ENCODE results near the gene SLC25A25.
"Not testable (repeated sequence)": the region's sequence is repeated elsewhere in the genome, so short reads cannot be mapped to it uniquely, and the experiment has no call there.

SLC25A25 gene

DNA sequence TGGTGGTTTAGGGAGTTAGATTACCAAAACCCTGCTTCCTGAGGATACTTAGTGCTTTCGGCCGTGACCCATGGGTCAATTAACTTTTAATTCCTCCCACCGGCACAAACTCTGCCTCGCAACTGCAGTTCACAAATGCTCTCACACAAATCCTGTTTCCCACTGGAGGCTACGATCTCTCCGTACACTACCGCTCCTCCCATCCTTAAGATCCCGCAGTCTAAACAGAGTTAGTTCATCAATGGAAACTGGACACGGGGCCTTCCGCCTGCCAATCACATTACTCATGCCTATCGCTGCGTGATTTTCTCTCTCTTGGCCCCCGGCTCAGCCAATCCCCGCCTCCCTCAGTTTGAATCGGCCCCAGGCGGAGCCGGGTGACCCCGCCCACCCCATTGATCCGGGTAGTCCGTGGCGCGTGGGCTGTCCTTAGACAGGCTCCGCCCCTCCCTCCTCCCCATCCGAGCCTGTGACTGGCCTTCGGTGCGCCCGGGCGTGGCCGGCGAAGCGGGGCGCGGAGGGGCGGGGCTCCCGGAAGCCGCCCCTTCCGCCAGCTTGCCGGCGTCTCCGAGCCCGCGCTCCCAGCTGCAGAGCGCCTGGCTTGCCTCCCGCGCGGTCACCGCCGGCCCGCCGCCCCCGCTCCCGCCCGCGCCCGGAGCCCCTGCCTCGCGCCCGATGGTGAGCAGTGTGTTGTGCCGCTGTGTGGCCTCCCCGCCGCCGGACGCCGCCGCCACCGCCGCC is at the start of gene SLC25A25:
SLC25A25 (plus strand) TSS at position 588 of the 741 bp plus-strand sequence; CDS start at position 676, 88 bp downstream.
- peak; percentile 100 for DNase-seq (ENCODE audit: low read depth in 3 of 3)

DNA sequence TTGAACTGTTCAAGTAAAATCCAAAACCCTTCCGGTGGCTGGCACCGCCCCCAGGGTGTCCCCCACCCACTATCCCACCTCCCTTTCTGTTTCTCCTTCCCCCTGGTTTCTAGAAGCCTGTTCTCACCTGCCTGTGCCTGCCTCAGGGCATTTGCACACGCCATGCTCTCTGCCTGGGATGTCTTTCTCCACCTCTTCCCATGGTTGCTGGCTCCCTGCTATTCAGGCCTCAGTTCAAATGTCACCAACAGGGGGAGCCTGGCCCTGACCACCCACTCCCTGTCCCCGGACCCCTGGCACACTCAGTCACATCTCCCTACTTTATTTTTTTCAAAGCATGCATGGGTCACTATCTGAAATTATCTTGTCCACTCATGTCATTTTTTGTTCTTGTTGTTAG is 47.3 kb upstream of the SLC25A25 start:
- no peak for DNase-seq (ENCODE audit: low read depth in 3 of 3)

DNA sequence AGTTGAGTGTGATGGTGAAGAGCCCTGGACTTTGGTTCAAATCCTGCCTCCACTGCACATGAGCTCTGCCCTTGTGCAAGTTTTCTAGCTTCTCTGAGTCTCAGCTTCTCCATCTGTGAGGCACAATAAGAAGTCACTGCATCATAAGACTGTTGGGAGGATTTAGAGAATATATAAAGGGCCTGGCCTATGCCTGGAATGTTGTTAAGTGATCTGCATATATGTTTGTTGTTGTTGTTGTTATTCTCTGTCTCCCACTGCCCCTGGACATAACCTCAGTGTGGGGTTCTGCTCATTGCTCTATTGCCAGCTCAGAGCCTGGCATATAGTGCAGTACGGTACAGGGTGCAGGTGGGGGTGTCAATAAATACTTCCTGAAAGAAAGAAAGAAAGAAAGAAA is 46.9 kb upstream of the SLC25A25 start:
- DNase-seq (ENCODE audit: low read depth in 3 of 3) = no peak

DNA sequence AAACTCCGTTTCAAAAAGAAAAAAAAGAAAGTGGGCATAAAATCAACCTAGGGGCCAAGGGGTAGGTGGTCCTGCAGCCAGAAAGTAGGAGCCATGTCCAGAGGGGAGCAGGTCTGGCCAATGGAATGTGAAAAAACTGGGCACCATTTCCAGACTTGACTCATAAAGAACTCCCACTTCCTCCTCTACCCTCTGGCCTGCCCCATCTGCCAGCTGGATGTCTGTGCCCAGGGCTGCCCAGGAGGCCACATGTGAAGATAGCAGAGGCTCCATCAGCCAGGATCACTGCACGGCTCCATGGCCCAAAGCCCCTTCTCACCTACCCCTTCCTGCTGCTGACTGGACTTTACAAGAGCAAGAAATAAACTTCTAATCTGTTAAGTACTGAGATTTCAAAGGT is 45.1 kb upstream of the SLC25A25 start:
- no peak for DNase-seq (ENCODE audit: low read depth in 3 of 3)

DNA sequence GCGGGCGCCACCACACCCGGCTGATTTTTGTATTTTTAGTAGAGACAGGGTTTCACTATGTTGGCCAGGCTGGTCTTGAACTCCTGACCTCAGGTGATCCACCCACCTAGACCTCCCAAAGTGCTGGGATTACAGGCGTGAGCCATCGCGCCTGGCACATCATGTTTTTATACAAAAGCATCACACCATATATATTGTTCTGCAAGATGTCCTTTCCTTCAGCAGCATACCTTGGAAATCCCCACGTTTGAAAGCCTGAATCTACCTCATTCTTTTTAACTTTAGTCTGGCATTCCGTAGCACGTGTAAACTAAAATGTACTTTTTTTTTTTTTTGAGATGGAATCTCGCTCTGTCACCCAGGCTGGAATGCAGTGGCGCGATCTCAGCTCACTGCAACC is 44.4 kb upstream of the SLC25A25 start:
- not testable (repeated sequence) for DNase-seq (ENCODE audit: low read depth in 3 of 3)

DNA sequence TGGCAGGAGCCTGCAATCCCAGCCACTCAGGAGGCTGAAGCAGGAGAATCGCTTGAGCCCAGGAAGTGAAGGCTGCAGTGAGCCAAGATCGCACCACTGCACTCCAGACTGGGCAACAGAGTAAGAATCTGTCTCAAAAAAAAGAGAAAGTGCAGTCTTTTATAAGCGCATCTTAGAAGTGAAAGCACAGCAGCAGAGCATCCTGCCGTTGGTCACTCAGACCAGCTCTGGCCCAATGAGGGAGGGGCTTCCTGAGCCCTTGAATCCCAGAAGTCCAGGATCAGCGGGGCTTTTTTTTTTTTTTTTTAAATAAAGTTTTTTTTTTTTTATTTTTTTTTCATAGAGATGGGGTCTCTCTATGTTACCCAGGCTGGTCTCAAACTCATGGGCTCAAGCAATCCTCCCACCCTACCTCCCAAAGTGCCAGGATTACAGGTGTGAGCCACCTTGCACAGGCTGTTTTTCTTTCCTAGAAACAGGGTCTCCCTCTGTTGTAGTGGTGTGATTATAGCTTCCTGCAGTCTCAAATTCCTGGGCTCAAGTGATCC is 43.2 kb upstream of the SLC25A25 start:
- DNase-seq (ENCODE audit: low read depth in 3 of 3) = no peak

DNA sequence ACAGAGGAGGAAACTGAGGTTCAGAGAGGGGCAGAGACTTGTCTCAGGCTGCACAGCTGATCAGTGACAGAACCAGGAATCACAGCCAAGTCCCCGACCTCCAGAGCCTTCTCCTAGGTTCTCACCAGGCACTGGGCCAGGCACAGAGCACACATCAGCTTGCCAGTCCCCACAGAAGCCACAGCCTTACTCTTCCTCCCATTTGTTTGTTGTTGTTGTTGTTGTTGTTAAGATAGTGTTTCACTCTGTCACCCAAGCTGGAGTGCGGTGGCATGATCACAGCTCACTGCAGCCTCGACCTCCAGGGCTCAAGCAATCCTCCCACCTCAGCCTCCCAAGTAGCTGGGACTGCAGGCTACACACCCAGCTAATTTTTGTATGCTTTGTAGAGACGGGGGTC is 42.3 kb upstream of the SLC25A25 start:
- DNase-seq (ENCODE audit: low read depth in 3 of 3) = no peak

DNA sequence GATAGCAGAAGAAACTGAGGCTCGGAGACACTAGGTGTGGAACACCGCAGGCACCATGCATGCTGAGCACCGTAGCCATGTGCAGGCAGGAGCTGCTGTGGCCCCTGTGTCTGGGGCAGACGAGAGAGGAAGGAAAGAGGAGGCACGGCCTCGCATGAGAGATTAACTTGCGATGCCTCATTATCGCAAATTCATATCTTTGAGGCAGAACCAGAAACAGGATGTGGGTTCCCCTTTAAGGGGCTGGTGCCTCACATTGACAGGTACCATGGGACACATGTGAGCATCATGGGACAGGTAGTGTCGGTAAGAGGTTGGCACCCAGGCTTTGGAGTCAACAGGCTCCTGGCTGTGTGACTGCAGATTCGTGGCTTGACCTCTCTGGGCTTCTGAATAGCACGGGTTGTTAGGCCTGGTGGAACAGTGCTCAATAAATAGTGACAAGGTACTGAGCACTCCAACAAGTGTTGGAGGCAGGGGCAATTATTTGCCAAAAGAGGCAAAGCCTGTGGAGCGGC is 41.7 kb upstream of the SLC25A25 start:
- DNase-seq (ENCODE audit: low read depth in 3 of 3) = peak in 2 of 3 experiments; percentile 50 to 70

DNA sequence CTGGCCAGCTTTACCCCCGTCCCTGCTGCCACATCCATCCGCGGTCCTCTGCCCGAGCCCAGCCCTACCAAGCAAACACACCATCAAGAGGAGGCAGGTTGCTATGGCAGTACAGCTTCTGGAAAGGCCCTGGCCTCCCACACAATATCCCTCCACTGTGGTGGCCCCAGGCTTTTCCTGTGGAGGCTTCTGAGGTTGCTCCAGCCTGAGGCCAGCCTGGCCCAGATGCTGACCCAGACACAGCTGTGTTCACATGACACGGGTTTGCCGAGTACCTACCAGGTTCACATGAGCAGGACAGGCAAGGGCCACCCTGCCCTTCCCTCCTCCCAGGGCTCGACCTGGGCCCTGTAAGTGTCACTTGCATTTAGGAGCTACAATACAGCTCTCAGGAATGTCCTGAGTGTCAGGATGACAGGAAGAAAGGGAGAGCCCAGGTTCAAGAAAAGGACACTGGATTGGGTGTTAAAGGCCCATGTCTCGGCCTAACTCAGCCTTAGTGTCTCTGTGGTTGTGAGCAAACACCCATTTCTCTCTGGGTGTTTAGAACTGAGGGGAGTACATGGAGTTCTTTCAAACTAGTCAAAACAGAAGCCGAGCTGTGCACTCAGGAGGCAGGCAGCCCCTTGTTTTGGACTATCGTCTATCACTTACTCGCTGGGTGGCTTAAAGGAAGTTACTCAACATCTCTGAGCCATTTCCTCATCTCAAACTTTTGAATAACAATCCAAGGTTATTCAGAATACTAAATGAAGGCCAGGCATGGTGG is 41.1 kb upstream of the SLC25A25 start:
- no peak for DNase-seq (ENCODE audit: low read depth in 3 of 3)

DNA sequence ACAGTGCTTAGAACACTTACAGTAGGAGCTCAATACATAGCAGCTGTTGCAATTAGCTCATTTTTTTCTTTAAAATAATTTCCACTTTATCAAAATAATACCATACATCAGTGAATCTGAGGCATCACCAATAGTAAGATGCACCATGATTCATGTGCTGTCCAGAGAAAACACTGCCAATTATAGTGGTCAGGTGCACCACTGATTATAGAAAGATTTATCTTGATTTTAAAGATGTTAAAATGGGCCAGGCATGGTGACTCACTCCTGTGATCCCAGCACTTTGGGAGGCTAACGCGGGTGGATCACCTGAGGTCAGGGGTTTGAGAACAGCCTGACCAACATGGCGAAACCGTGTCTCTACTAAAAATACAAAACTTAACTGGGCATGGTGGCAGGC is 40.3 kb upstream of the SLC25A25 start:
- DNase-seq (ENCODE audit: low read depth in 3 of 3) = no peak

DNA sequence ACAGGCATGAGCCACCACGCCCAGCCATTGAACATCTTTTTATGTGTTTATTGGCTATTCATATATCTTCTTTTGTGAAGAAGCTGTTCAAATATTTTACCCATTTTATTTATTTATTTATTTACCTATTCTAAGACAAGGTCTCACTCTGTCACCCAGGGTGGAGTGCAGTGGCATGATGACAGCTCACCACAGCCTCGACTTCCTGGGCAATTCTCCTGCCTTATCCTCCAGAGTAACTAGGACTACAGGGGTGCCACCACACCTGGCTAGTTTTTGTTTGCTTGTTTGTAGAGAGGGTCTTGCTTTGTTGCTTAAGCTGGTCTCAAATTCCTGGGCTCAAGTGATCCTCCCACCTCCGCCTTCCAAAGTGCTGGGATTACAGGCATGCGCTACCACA is 34.4 kb upstream of the SLC25A25 start:
- DNase-seq (ENCODE audit: low read depth in 3 of 3) = no peak

DNA sequence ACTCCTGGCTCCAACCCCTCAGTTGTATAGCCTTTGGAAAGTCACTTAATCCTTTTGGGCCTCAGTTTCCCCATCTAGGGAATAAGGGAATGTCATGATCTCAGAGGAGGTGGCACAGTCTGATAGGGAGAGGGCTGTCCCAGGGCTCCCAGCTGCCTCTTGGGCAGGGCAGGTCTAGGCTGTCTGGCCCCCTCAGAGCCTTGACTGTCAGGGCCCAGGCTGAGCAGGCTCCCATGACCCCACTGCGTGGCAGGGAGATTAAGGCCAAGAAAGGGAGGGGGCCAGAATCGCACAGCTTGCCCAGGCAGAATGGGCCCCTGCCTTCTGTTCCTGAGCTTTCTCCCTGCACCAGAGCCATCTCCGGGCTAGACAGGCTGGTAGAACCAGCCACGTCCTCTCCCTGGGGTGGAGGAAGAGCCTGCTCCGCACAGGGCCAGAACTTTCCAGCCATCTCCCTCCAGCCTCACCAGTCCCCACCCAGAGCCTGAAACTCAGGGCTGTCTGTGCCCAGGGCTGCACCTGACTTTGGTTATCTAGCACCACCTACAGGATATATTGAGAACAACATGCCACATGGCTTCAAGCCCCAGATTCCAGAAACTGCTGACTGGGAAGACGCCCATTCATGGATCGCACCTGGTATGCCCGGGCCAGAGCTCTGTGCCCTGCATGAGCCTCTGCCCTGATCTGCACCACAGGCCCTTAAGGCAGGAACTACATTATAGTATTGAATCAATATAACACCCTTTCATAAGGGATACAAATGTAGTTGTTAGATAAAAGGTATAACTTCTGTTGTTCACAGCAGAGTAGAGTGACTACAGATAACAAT is 33.0 kb upstream of the SLC25A25 start:
- DNase-seq (ENCODE audit: low read depth in 3 of 3) = peak in 1 of 3 experiments; percentile 49

DNA sequence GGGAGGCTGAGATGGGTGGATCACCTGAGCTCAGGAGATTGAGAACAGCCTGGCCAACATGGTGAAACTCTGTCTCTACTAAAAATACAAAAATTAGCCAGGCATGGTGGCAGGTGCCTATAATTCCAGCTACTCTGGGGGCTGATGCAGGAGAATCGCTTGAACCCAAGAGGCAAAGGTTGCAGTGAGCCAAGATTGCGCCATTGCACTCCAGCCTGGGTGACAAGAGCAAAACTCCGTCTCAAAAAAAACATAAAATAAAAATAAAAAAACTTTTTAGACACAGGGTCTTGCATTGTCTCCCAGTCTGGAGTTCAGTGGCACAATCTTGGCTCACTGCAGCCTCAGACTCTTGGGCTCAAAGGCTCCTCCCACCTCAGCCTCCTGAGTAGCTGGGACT is 31.5 kb upstream of the SLC25A25 start:
- DNase-seq (ENCODE audit: low read depth in 3 of 3) = not testable (repeated sequence)

DNA sequence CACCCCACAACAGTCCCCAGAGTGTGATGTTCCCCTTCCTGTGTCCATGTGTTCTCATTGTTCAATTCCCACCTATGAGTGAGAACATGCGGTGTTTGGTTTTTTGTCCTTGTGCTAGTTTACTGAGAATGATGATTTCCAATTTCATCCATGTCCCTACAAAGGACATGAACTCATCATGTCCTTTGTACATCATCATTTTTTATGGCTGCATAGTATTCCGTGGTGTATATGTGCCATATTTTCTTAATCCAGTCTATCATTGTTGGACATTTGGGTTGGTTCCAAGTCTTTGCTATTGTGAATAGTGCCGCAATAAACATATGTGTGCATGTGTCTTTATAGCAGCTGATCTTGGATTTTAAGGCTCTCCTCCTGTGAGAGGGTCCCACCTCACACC is 27.2 kb upstream of the SLC25A25 start:
- DNase-seq (ENCODE audit: low read depth in 3 of 3) = not testable (repeated sequence)

DNA sequence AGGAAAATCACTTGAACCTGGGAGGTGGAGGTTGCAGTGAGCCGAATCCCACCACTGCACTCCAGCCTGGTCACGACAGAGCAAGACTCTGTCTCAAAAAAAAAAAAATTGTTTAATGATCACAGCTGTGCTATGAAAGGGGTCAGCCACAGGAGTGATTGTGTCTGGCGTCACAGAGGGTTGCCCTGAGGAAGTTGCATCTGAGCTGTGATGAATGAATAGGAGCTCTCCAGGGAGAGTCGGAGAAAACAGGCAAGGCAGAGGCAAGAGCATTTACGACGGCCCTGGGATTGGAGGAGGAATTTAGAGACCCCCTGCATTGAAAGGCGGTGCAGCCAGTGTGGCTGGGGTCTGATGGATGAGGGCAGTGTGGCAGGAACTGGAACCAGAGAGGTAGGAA is 26.0 kb upstream of the SLC25A25 start:
- no peak for DNase-seq (ENCODE audit: low read depth in 3 of 3)

DNA sequence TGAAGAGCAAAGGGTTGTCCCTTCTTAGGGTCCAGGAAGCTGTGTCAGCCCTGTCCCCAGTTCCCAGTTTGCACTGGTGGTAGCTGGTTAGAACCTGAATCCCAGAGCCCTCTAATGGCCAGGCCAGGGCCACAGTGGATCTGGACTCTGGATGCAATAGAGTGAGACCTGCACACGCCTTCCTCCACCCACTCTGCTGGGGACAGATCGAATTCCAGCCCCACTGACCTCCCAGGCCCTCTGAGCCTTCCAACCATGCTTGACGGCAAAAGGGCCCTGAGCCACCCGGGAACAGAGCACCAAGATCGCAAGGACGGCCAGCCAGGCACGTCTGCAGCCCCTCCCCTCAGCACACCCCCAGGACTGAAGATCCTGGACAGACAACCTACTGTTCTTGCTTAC is 24.6 kb upstream of the SLC25A25 start:
- no peak for DNase-seq (ENCODE audit: low read depth in 3 of 3)

DNA sequence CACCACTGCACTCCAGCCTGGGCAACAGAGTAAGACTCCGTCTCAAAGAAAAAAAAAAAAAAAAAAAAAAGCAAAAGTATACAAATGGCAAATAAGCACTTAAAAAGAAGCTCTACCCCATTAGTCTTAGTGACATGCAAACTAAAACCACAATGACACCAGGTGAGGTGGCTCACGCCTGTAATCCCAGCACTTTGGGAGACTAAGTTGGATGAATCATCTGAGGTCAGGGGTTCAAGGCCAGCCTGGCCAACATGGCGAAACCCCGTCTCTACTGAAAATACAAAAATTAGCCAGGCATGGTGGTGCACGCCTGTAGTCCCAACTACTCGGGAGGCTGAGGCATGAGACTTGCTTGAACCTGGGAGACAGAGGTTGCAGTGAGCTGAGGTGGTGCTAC is 22.6 kb upstream of the SLC25A25 start:
- not testable (repeated sequence) for DNase-seq (ENCODE audit: low read depth in 3 of 3)

DNA sequence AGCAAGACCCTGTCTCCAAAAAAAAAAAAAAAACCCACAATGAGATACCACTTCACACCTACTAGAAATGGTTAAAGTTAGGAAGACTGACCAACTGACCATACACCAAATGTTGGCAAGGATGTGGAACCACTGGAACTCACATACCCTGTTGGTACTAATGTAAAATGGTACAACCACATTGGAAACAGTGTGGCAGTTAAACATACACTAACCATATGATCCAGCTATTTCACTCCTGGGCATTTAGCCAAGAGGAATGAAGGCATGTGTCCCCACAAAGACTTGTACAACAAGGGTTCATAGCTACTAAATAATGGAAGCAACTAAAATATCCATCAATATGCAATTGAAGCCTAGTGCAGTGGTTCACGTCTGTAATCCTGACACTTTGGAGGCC is 22.2 kb upstream of the SLC25A25 start:
- DNase-seq (ENCODE audit: low read depth in 3 of 3) = no peak

DNA sequence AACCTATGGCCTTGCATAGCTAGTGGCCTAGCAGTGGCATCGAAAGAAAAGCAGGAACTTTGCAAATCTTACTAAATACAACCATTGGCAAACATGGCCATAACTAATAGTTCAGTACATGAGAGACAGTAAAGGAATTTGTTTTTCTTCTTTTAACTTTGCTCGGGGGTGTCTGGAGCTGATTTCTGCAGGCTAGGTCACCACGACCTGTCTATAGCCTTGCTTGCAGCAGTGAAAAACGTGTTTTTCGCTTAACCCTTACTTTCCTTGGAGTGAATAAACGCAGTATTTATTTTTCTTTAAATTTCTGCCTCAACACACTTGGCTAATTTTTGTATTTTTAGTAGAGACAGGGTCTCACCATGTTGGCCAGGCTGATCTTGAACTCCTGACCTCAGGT is 20.8 kb upstream of the SLC25A25 start:
- DNase-seq (ENCODE audit: low read depth in 3 of 3) = no peak

DNA sequence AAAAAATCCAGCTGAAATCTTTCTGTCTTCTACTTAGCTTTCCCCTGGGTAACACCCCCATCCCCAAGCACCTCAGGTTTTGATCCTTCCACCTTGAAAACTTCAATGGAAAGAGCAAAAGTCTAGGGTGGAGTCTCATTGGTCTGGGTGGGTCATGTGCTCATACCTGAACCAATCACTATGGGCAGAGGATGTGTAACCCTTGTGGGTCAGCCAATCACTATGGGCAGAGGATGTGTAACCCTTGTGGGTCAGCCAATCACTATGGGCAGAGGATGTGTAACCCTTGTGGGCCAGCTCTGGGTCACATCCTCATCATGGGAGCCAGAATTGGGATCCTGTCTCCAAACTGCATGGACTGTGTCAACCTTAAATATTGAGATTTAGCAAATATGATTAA is 19.4 kb upstream of the SLC25A25 start:
- DNase-seq (ENCODE audit: low read depth in 3 of 3) = no peak

DNA sequence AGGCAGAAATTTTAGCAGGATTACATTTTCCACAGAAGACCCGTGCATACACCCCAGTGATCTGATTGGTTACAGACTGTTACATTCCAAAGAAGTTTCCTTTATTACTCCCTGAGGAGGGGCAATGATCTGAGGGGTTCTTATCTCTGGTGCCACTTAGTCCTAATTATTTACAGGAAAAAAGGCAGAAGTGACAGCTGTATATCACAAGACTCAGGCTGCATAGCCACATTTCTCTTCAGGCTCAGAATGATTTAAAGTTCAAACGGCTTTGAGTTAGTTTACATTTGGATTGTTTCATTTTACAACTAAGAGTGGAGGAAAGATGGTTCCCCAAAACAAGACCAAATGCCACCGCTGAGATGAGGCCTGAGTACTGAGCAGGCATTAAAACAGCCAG is 18.2 kb upstream of the SLC25A25 start:
- no peak for DNase-seq (ENCODE audit: low read depth in 3 of 3)

Measured in stimulated activated CD4-positive, alpha-beta T cell treated with anti-CD3 and anti-CD28 coated beads, TNF-alpha, amount 100 ng/mL, for 4 hours (primary cell).